Measurements from ENCODE around the gene BPIFB1. TPM values are rescaled to one million over a fixed set of nuclear protein-coding genes. Genes with fewer than 3 reads are reported as not detected.

The BPIFB1 gene, protein sequence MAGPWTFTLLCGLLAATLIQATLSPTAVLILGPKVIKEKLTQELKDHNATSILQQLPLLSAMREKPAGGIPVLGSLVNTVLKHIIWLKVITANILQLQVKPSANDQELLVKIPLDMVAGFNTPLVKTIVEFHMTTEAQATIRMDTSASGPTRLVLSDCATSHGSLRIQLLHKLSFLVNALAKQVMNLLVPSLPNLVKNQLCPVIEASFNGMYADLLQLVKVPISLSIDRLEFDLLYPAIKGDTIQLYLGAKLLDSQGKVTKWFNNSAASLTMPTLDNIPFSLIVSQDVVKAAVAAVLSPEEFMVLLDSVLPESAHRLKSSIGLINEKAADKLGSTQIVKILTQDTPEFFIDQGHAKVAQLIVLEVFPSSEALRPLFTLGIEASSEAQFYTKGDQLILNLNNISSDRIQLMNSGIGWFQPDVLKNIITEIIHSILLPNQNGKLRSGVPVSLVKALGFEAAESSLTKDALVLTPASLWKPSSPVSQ
- polyA plus RNA-seq (ENCODE audit: insufficient read depth in 1 of 5, insufficient read length in 5 of 5, low replicate concordance in 1 of 5): under 1 TPM in 3 of 5 donors, not detected in 2; 0.07 to 0.09 (median 0.08) TPM
- long read RNA-seq, donor 1: 0 reads
- long read RNA-seq, donor 2: 0 reads
- long read RNA-seq, donor 3: 0 reads
- long read RNA-seq, donor 4: 0 reads
- long read RNA-seq, donor 5: 0 reads
- long read RNA-seq, donor 6: 0 reads
- long read RNA-seq, donor 7: 0 reads
- long read RNA-seq, donor 8: 0 reads

DNA sequence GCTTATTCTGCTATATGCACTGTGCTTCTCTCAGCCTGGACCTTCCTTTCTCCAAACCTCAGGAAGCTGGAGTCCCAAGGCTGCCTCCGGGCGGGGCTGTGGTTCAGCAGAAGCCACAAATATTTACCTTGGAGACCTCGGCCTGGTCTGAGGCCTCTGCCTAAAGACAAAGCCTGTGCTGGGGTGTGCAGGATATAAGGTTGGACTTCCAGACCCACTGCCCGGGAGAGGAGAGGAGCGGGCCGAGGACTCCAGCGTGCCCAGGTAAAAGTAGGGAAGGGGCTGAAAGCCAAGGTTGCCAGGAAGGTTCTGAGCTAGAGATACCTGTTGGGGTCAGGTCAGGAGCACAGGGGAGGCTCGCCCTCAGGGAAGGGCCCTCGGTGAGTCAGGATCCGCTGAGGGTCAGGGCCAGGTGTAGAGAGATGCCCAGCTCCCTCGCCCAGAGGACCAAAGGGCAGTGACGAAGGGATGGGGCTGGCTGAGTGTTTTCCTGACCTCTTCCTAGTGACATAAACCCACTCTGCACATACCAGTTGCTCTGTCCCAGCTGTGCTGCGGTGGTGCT, at the start of gene BPIFB1:
Gene BPIFB1 (plus strand): TSS at position 224 of the 565 bp plus-strand sequence. CDS start 2,860 bp downstream, outside the sequence.
- DNase-seq: no peak

DNA sequence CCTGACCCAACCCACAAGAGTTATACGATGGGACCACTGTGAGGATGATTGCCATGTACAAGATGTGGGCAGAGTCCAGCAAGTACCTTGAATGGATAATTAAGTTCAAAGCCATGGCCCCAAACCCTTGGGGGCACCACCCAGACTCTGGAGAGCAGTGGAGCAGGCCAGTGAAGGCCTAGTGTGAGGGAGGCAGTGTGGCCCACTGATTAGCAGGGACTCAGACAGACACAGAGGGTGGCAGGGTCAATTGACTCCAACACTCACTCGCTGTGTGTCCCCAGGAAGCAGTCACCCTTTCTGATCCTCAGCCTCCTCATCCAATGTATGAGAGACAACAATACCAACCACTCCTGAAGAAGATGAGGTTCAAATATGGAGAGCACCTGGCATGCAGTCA, 49.0 kb upstream of the BPIFB1 start:
- DNase-seq: no peak

- no peak for DNase-seq
These were observed 47.3 kb upstream of the BPIFB1 start, which contains the start of gene BPIFA1 for GRCh38 chr20:33235696-33236095. Gene BPIFA1, plus strand, starts transcription at chr20:33235996. Its CDS starts 1,716 bp downstream, at chr20:33237712.

- DNase-seq: no peak
These were observed 46.7 kb upstream of the BPIFB1 start for GRCh38 chr20:33236351-33236750.

- DNase-seq: no peak
These were observed 45.0 kb upstream of the BPIFB1 start for GRCh38 chr20:33237989-33238388.

DNA sequence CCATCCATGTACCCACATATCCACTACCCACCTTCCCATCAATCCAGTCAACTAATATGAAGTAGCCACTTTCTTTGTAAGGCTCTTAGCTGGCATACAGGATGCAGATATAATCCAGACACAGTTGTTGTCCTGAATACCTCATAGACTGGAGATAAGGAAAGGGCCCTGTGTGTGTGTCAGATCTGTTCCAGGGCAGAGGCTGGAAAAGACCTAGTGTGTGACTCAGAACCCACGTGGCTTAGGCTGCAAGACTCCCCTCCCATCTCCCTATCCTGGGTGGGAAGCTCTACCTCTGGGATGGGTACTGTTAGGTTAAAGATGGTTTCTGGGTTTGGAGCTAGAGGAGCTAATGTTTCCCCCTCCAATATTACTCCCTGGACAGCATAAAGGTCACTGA, 43.6 kb upstream of the BPIFB1 start:
- DNase-seq: no peak

- no peak for DNase-seq
These were observed 42.9 kb upstream of the BPIFB1 start for GRCh38 chr20:33239979-33240736.

- no peak for DNase-seq
These were observed 42.1 kb upstream of the BPIFB1 start for GRCh38 chr20:33240923-33241322.

DNA sequence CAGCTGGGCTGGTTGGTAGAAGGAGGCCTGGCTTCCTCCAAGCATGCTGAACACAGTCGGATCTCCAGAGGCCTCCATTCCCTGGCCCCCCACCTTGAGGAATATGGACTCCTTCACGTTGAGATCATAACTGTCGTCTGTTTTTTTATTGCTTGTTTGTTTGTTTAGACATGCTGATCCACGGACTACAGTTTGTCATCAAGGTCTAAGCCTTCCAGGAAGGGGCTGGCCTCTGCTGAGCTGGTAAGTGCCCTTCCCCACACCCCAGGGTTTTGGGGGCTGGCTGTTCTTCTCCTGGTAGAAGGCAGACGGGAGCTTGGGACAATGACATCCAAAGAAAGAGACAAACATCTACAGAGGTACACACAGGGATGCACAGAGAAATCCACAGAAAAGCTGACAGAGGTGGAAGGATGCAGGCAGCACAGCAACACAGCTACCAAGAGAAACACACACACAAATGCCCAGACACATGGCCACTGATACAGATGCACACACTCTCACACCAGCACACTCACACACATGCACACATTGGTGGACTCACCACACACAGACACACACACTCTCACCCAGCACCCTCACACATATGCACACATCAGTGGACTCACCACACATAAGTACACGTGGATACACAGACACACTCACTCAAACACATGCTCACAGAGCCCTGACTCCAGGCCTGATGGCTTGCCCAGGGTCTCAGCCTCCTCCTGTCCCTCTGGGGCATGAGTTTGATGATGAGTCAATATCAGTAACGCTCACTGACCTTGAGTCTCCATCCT, 40.5 kb upstream of the BPIFB1 start:
- DNase-seq: no peak

- no peak for DNase-seq
These were observed 36.9 kb upstream of the BPIFB1 start for GRCh38 chr20:33246077-33246476.

DNA sequence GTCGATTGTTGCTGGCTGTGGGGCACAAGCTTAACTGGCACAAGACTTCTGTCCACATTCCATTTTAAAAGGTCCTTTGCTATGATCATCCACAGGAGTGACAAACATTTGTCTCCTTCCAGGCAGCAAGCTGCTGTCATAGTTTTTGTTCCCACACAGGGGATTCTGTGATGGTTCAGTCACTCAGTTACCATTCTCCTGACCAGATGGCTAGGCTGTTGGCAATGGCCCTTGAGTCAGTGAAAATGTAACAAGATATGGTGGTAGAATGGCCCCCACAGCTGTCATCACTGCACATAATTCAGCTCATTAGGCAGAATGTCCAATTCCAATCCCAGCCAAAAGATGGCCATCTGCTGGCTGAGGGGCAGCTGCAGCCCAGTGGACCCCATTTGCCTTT, 33.6 kb upstream of the BPIFB1 start:
- no peak for DNase-seq

GRCh38 chr20:33250666-33251065, 32.3 kb upstream of the BPIFB1 start:
- no peak for DNase-seq

DNA sequence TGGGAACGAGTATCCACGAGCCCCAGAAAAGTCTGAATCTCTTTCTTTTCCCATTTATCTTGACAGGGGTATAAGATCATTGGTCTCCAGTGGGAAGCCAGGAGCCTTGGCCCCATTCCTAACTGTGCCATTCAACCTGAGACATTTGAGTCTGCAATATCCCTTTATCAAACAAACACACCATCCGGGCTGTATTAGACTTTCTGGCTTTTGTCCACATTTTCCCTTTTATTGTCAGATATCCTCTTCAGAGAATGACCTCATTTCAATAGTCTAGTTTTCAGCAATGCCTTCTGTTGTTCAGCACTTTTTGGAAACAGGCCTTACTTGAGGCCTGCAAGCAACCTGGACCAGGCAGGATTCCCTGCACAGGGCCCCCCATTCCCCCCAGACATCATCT, 31.5 kb upstream of the BPIFB1 start:
- DNase-seq: no peak

- no peak for DNase-seq
These were observed 30.6 kb upstream of the BPIFB1 start for GRCh38 chr20:33252460-33252859.

DNA sequence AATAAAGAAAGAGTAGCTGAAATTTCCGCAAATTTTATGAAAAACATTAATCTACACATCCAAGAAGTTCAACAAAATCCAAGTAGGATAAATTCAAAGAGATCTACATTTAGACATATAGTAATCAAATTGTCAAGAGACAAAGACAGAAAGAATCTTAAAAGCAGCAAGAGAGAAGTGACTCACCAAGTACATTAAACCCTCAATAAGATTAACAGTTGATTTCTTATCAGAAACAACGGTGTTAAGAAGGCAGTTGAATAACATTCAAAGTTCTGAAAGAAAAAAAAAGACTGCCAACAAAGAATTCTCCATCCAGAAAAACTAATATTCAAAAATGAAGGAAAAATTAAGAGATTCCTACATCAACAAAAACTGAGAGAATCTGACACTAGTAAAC, 28.0 kb upstream of the BPIFB1 start:
- DNase-seq: no peak

DNA sequence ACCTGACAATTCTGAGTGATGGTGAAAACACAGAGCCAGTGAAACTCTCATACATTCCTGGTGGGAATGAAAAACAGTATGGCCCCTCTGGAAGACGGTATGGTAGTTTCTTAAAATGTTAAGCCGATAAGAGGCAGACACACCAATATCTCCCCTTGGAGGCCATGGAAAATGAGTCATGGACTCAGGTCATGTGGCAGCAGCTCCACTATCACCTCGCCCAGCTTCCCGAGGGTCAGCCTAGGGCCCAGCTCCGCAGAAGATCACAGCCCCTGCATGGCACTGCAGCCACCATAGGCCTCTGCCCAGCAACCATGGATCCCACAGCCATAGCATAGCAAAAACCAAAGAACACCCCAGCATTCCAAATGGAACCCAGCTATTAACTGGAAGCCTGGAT, 25.8 kb upstream of the BPIFB1 start:
- no peak for DNase-seq

- no peak for DNase-seq
These were observed 23.6 kb upstream of the BPIFB1 start for GRCh38 chr20:33259371-33259770.

- DNase-seq: no peak
These were observed 21.5 kb upstream of the BPIFB1 start for GRCh38 chr20:33261465-33261864.

GRCh38 chr20:33262658-33263065, 20.4 kb upstream of the BPIFB1 start:
- peak; percentile 12 to 41 for DNase-seq

DNA sequence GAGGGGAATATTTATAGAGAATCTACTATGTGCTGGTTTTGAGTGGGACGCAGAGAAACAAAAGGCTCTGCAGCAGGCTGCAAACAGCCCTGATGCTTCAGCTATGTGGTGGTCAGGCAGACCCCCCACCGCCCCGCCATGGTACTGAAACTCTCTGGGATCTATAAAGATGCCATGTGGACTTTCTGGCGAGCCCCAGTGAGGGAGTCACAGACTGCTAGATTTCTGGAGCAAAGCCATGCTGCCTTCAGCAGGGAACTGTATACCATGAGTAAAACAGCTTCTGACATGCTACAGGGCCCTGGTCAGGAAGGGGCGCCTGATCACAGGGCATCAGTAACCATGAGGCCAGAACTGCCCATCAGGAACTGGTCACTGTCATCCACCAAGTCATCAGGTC, 19.2 kb upstream of the BPIFB1 start:
- DNase-seq: no peak

DNA sequence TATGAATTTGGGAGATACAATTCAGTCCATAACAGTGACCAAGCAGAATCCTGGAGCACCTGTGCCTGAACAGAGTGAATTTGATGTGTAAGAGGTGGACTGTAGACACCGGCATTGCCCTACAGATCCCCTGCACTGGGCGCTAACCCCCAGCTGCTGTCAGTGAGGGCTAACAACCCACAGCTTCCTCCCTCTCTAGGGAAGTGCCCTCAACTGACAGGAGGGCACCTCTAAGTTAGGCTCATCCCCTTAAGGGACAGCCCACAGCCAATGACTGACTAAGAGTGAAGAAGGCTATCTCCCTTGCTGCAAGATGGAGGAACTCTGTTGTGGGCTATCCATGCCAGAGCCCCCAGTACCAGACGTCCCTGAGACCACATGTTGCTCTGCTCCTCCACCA, 15.3 kb upstream of the BPIFB1 start:
- DNase-seq: no peak

All from right lung (tissue), 10 donors.